B cell (primary cell): Measurements from ENCODE around the gene CTSL. TPM values are rescaled to one million over a fixed set of nuclear protein-coding genes. Genes with fewer than 3 reads are reported as not detected.
"Not testable (repeated sequence)": the region's sequence is repeated elsewhere in the genome, so short reads cannot be mapped to it uniquely, and the experiment has no call there.

Experiments
- ATAC-seq: fragments of 200-7000 bp; cut with Tn5 transposase; one replicate; pipeline ENCODE4 v1.10.0; 2021; ENCODE audit warnings: low read depth, mild to moderate bottlenecking, moderate number of reproducible peaks, moderate library complexity
- CTCF ChIA-PET: fragments of 350-600 bp; sonication (Branson Sonifier 250); formaldehyde crosslinking; loops from one replicate; lab custom pipeline; 2021; ENCODE audit warnings: antibody characterized with exemption, inconsistent platforms; lab: Charles Lee
- POLR2A ChIA-PET: fragments of 350-600 bp; sonication (Branson Sonifier 250); formaldehyde crosslinking; loops from one replicate; lab custom pipeline; 2021; ENCODE audit warnings: antibody characterized with exemption; lab: Charles Lee
- DNase-seq: peaks from one replicate; pipeline ENCODE4 v3.0.0; 2013
- H2AFZ ChIP-seq: 2 replicates; pipeline ENCODE4 v1.6.1; 2012; ENCODE audit warnings: mild to moderate bottlenecking, low read depth, low read length; ENCODE audit not compliant: insufficient read depth, poor library complexity, severe bottlenecking
- H3K27ac ChIP-seq, 2 donors: 1 replicate in 1 of 2; 2 replicates in 1 of 2; pipeline ENCODE4 v1.5.1; 2012 to 2013; ENCODE audit warnings: low read length in 2 of 2, mild to moderate bottlenecking in 2 of 2, moderate library complexity in 1 of 2
- H3K27me3 ChIP-seq, 4 experiments: fragments of 200-600 bp in 1 of 4; sonication (generic) in 1 of 4; replicated peaks in 1 of 4; 1 replicate in 2 of 4; 2 replicates in 2 of 4; pipeline versions ENCODE4 v1.6.1 to v1.7.0; 2013 to 2016; ENCODE audit warnings: low read length in 3 of 4, mild to moderate bottlenecking in 2 of 4, mixed read lengths in 1 of 4, moderate library complexity in 1 of 4; ENCODE audit not compliant: insufficient read depth in 4 of 4, control insufficient read depth in 3 of 4; ENCODE audit errors: control extremely low read depth in 1 of 4
- H3K36me3 ChIP-seq, 2 experiments: replicated peaks in 1 of 2; 1 replicate in 1 of 2; 2 replicates in 1 of 2; pipeline versions ENCODE4 v1.6.1 to v1.7.1; 2013; ENCODE audit warnings: low read length in 1 of 2; ENCODE audit not compliant: insufficient read depth in 2 of 2, control insufficient read depth in 1 of 2; ENCODE audit errors: control extremely low read depth in 1 of 2, extremely low read depth in 1 of 2
- H3K4me1 ChIP-seq, 2 donors: fragments of 200-600 bp in 1 of 2; sonication (generic) in 1 of 2; 1 replicate in 1 of 2; 2 replicates in 1 of 2; pipeline versions ENCODE4 v1.5.1 to v1.6.1; 2013 to 2017; ENCODE audit warnings: low read length in 2 of 2; ENCODE audit not compliant: control insufficient read depth in 2 of 2, insufficient read depth in 2 of 2
- H3K4me2 ChIP-seq: replicated peaks from 2 replicates; pipeline ENCODE3; 2012; ENCODE audit warnings: mild to moderate bottlenecking, low read depth, low read length; ENCODE audit not compliant: poor library complexity, severe bottlenecking
- H3K4me3 ChIP-seq, 5 experiments: fragments of 200-600 bp in 1 of 5; sonication (generic) in 1 of 5; 1 replicate in 3 of 5; 2 replicates in 2 of 5; pipeline versions ENCODE4 v1.5.1 to v1.7.0; 2011 to 2016; ENCODE audit warnings: low read length in 4 of 5, mild to moderate bottlenecking in 4 of 5, low read depth in 2 of 5, control low read depth in 1 of 5, moderate library complexity in 1 of 5; ENCODE audit not compliant: insufficient read depth in 1 of 5; ENCODE audit errors: control extremely low read depth in 1 of 5, extremely low read depth in 1 of 5
- H3K79me2 ChIP-seq: fragments of 200-600 bp; sonication (generic); one replicate; pipeline ENCODE4 v1.6.0; 2016; ENCODE audit warnings: low read length; ENCODE audit not compliant: control insufficient read depth, insufficient read depth
- H3K9ac ChIP-seq: fragments of 200-600 bp; sonication (generic); 2 replicates; pipeline ENCODE4 v1.6.1; 2017; ENCODE audit warnings: mild to moderate bottlenecking, low read length, moderate library complexity
- H3K9me3 ChIP-seq, 3 donors: one replicate each; pipeline versions ENCODE4 v1.6.1 to v1.7.1; 2013; ENCODE audit warnings: low read length in 2 of 3; ENCODE audit not compliant: control insufficient read depth in 2 of 3, insufficient read depth in 1 of 3; ENCODE audit errors: control extremely low read depth in 1 of 3
- H4K20me1 ChIP-seq: 2 replicates; pipeline ENCODE4 v1.6.0; 2012; ENCODE audit warnings: mild to moderate bottlenecking, low read length; ENCODE audit not compliant: insufficient read depth, control insufficient read depth, poor library complexity, severe bottlenecking
- H3K27ac Mint-ChIP-seq: one replicate; pipeline ENCODE4 v1.8.0; 2021; ENCODE audit warnings: mixed read lengths
- H3K27me3 Mint-ChIP-seq: one replicate; pipeline ENCODE4 v1.8.0; 2021; ENCODE audit warnings: mixed read lengths
- H3K4me1 Mint-ChIP-seq: one replicate; pipeline ENCODE4 v1.8.0; 2021; ENCODE audit warnings: mixed read lengths
- H3K4me3 Mint-ChIP-seq: one replicate; pipeline ENCODE4 v1.8.0; 2021; ENCODE audit warnings: mixed read lengths
- H3K9me3 Mint-ChIP-seq: one replicate; pipeline ENCODE4 v1.8.0; 2022; ENCODE audit warnings: mixed read lengths; ENCODE audit not compliant: insufficient read depth
- EZH2 ChIP-seq: IDR thresholded peaks from 2 replicates; pipeline ENCODE4 v1.6.1; 2012; ENCODE audit warnings: borderline replicate concordance, low read depth, mild to moderate bottlenecking, moderate library complexity, low read length; ENCODE audit not compliant: insufficient read depth, poor library complexity, severe bottlenecking
- WGBS: methylation state at CpG from one replicate; pipeline ENCODE4 v1.1.5; 2013; ENCODE audit warnings: missing lambda C conversion rate; ENCODE audit not compliant: insufficient coverage; 5-methylcytosine and 5-hydroxymethylcytosine counted together
- intact Hi-C: fragments of 100-400 bp; cut with micrococcal nuclease; formaldehyde crosslinking; loops from one replicate; pipeline ENCODE4 v1.10.0; 2022
- polyA plus RNA-seq: library from polyadenylated mRNA; depleted of rRNA; stranded (reverse); fragments of >200 nt; gene quantifications from 2 replicates; pipeline ENCODE4 v1.2.3, GENCODE V29; 2012
- total RNA-seq, 2 donors: library from RNA; stranded (reverse); fragments of 120-200 nt in 1 of 2; gene quantifications; 1 replicate in 1 of 2; 2 replicates in 1 of 2; pipeline versions ENCODE4 v1.2.3 to v1.2.4, GENCODE V29; 2013 to 2022
- TF ChIP-seq, protein P1 (sequence below): fragments of 200-600 bp; IDR thresholded peaks from one replicate; pipeline ENCODE4 v1.8.0; 2022; ENCODE audit warnings: antibody characterized with exemption, mild to moderate bottlenecking

The CTSL gene
- total and polyA plus RNA-seq, 2 donors (not counting 1 experiment from before 2014, with no cell fraction given), result 0.13 to 0.74 TPM

DNA sequence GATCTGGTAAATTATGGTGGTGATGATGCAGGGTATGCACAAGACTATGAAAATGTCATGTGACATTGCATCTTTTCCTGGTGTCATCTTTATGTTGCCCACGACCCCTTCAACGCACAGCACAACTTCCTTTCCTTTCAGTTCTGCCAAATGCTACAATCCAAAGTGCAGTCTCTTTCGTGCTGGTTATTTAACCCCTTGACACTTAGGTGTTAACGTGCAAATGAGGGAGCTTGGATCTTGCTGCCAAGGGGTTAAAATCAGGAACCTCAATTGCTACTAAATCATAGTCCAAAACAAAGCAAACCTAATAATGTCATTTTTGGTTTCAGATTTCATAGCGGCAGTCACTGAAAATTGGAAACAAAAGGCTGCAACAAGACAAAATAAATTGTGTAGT is 16.0 kb downstream of the CTSL start:
- no peak overlapping the region for H3K27ac ChIP-seq
- H3K4me1 Mint-ChIP-seq, result no peaks in the 10 kb centered on the region
- H3K9me3 ChIP-seq, result no peaks in the 10 kb centered on the region
- H3K4me3 Mint-ChIP-seq, result no peak overlapping the region
- no peak overlapping the region for H3K4me2 ChIP-seq
- H3K4me3 ChIP-seq, result no peak overlapping the region
- no peaks in the 10 kb centered on the region for H3K27me3 Mint-ChIP-seq
- POLR2A ChIA-PET, result no interaction called here
- no peaks in the 10 kb centered on the region for H3K27me3 ChIP-seq
- DNase-seq, result no peak
- 24% methylated on average over 3 of the region's 5 CpGs for WGBS
- CTCF ChIA-PET, result no interaction called here
- H4K20me1 ChIP-seq, result no peaks in the 10 kb centered on the region
- TF ChIP-seq EZH2, result no peak
- TF ChIP-seq, protein P1, sequence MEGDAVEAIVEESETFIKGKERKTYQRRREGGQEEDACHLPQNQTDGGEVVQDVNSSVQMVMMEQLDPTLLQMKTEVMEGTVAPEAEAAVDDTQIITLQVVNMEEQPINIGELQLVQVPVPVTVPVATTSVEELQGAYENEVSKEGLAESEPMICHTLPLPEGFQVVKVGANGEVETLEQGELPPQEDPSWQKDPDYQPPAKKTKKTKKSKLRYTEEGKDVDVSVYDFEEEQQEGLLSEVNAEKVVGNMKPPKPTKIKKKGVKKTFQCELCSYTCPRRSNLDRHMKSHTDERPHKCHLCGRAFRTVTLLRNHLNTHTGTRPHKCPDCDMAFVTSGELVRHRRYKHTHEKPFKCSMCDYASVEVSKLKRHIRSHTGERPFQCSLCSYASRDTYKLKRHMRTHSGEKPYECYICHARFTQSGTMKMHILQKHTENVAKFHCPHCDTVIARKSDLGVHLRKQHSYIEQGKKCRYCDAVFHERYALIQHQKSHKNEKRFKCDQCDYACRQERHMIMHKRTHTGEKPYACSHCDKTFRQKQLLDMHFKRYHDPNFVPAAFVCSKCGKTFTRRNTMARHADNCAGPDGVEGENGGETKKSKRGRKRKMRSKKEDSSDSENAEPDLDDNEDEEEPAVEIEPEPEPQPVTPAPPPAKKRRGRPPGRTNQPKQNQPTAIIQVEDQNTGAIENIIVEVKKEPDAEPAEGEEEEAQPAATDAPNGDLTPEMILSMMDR, result no peak
- H3K9ac ChIP-seq, result no peak overlapping the region
- intact Hi-C loops, result no loop called here
- ATAC-seq, result no peak
- H3K9me3 Mint-ChIP-seq, result peaks cover 2% of the 10 kb centered on the region
- H3K36me3 ChIP-seq, result no peaks in the 10 kb centered on the region
- no peaks in the 10 kb centered on the region for H3K79me2 ChIP-seq
- H3K4me1 ChIP-seq, result no peaks in the 10 kb centered on the region
- no peak overlapping the region for H3K27ac Mint-ChIP-seq
- no peak overlapping the region for H2AFZ ChIP-seq

DNA sequence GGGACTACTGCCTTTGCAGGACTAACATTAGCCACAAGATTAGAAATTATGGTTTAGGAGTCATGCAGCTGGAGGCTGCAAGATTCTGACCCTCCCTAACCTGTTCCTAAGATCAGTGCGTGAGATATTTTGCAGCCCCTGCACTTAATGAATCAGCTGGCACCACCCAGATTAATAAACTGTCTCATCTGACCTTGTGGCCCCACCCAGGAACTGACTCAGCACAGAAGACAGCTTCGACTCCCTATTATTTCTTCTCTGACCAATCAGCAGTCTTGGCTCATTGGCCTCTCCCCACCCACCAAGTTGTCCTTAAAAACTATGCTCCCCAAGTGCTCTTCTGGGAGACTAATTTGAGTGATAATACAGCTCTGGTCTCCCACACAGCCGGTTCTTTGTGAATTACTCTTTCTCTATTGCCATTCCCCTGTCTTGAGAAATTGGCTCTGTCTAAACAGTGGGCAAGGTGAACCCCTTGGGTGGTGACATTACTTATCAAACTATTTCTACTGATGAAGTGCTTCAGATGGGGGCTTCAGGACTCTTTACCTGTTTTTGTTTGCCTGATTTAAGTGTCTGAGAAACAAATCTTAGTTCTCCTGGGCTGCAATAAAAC is 17.0 kb downstream of the CTSL start:
- no peak overlapping the region for H3K4me2 ChIP-seq
- no peaks in the 10 kb centered on the region for H3K79me2 ChIP-seq
- no peaks in the 10 kb centered on the region for H3K27me3 ChIP-seq
- Mint-ChIP-seq H3K4me1 (no peaks in the 10 kb centered on the region), H3K27me3 (peaks cover 3% of the 10 kb centered on the region), H3K4me3 (no peak overlapping the region), H3K27ac (no peak overlapping the region), H3K9me3 (peaks cover 2% of the 10 kb centered on the region)
- TF ChIP-seq, protein P1, result no peak
- TF ChIP-seq EZH2, result no peak
- no peaks in the 10 kb centered on the region for H3K9me3 ChIP-seq
- ChIA-PET CTCF (no interaction called here), POLR2A (no interaction called here)
- H3K4me3 ChIP-seq, result no peak overlapping the region
- no peaks in the 10 kb centered on the region for H3K4me1 ChIP-seq
- intact Hi-C loops, result no loop called here
- no peak for ATAC-seq
- WGBS, result 94% methylated on average over 2 of the region's 3 CpGs
- no peaks in the 10 kb centered on the region for H3K36me3 ChIP-seq
- H4K20me1 ChIP-seq, result no peaks in the 10 kb centered on the region
- H2AFZ ChIP-seq, result no peak overlapping the region
- no peak overlapping the region for H3K27ac ChIP-seq
- DNase-seq, result no peak
- no peak overlapping the region for H3K9ac ChIP-seq

DNA sequence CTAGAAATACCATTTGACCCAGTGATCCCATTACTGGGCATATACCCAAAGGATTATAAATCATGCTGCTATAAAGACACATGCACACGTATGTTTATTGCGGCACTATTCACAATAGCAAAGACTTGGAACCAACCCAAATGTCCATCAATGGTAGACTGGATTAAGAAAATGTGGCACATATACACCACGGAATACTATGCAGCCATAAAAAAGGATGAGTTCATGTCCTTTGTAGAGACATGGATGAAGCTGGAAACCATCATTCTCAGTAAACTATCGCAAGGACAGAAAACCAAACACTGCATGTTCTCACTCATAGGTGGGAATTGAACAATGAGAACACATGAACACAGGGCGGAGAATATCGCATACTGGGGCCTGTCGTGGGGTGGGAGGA is 18.3 kb downstream of the CTSL start:
- CTCF ChIA-PET, H4K20me1 ChIP-seq, H3K27me3 Mint-ChIP-seq, H3K36me3 ChIP-seq, H3K9ac ChIP-seq, H3K27me3 ChIP-seq, DNase-seq, H3K27ac Mint-ChIP-seq, H3K4me1 Mint-ChIP-seq, intact Hi-C loops, H3K9me3 ChIP-seq, ATAC-seq, H3K4me3 Mint-ChIP-seq, H3K79me2 ChIP-seq, H3K4me2 ChIP-seq, POLR2A ChIA-PET, H3K4me3 ChIP-seq, H2AFZ ChIP-seq, H3K9me3 Mint-ChIP-seq, H3K27ac ChIP-seq, H3K4me1 ChIP-seq: not testable (repeated sequence)
- WGBS, result no CpG with 5 or more reads among the region's 7 CpGs
